Tibial nerve (tissue), 4 donors: ENCODE measurements around the gene TRMT13.

Source experiments
- EP300 ChIP-seq, 2 donors: sonication (generic); formaldehyde crosslinking; IDR thresholded peaks; one replicate each; pipeline ENCODE4 v1.6.1; 2017; ENCODE audit warnings: antibody characterized with exemption in 2 of 2, mild to moderate bottlenecking in 1 of 2
- POLR2A ChIP-seq, 2 donors: fragments of 450-650 bp; IDR thresholded peaks; one replicate each; pipeline ENCODE4 v1.6.1; 2017; ENCODE audit warnings: antibody characterized with exemption in 2 of 2, mild to moderate bottlenecking in 2 of 2, moderate library complexity in 2 of 2
- TF ChIP-seq, protein P1 (sequence below), 5 experiments: fragments of 200-600 bp in 3 of 5; fragments of 450-650 bp in 2 of 5; sonication (generic) in 3 of 5; IDR thresholded peaks; one replicate each; pipeline ENCODE4 v1.5.1; 2016 to 2019; ENCODE audit warnings: antibody characterized with exemption in 5 of 5, mild to moderate bottlenecking in 3 of 5, moderate library complexity in 2 of 5

- TF ChIP-seq, protein P1, sequence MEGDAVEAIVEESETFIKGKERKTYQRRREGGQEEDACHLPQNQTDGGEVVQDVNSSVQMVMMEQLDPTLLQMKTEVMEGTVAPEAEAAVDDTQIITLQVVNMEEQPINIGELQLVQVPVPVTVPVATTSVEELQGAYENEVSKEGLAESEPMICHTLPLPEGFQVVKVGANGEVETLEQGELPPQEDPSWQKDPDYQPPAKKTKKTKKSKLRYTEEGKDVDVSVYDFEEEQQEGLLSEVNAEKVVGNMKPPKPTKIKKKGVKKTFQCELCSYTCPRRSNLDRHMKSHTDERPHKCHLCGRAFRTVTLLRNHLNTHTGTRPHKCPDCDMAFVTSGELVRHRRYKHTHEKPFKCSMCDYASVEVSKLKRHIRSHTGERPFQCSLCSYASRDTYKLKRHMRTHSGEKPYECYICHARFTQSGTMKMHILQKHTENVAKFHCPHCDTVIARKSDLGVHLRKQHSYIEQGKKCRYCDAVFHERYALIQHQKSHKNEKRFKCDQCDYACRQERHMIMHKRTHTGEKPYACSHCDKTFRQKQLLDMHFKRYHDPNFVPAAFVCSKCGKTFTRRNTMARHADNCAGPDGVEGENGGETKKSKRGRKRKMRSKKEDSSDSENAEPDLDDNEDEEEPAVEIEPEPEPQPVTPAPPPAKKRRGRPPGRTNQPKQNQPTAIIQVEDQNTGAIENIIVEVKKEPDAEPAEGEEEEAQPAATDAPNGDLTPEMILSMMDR (IDR thresholded peaks at IDR 0.05): no peak
- TF ChIP-seq POLR2A (IDR thresholded peaks at IDR 0.05): no peak
- TF ChIP-seq EP300 (IDR thresholded peaks at IDR 0.05): no peak
These were observed 45.1 kb downstream of the TRMT13 start, which contains the start of gene LRRC39 for GRCh38 chr1:100178091-100178490.
